Measurements from ENCODE around the gene NCBP2L.

NCBP2L gene

GRCh38 chrX:107777536-107777832 lies at the start of gene NCBP2L:
NCBP2L (plus strand) TSS chrX:107777733; CDS start chrX:107794221, 16,488 bp downstream.
- no peak for TF ChIP-seq CTCF (IDR thresholded peaks at IDR 0.05; ENCODE audit: borderline replicate concordance, extremely low read depth, low read length, poor library complexity, severe bottlenecking)
- no peak for TF ChIP-seq EZH2 (IDR thresholded peaks at IDR 0.05; ENCODE audit: borderline replicate concordance, low read depth, low read length, severe bottlenecking)
- no peaks in the 10 kb centered on the region for H3K4me1 ChIP-seq (ENCODE audit: insufficient read depth, low read length)
- H3K9ac ChIP-seq (ENCODE audit: low read depth, low read length): no peak within 1 kb of the TSS
- H2AFZ ChIP-seq (ENCODE audit: low read depth, low read length): no peak within 1 kb of the TSS
- ATAC-seq (ENCODE audit: insufficient read depth, low read depth) (no peak), DNase-seq (no peak)
- no peaks in the 10 kb centered on the region for H3K79me2 ChIP-seq (ENCODE audit: insufficient read depth, low read length)
- H3K36me3 ChIP-seq (ENCODE audit: insufficient read depth, low read length): no peaks in the 10 kb centered on the region
- H4K20me1 ChIP-seq (ENCODE audit: insufficient read depth, low read length): no peaks in the 10 kb centered on the region
- no peak within 1 kb of the TSS for H3K27ac ChIP-seq (ENCODE audit: low read length)
- no peak within 1 kb of the TSS for H3K4me2 ChIP-seq (ENCODE audit: insufficient read depth, low read length)
- H3K9me3 ChIP-seq (ENCODE audit: insufficient read depth, low read length, severe bottlenecking): no peaks in the 10 kb centered on the region
- no peak within 1 kb of the TSS for H3K4me3 ChIP-seq (ENCODE audit: low read depth in 1 of 2, low read length in 2 of 2)
- peaks cover 8% of the 10 kb centered on the region for H3K27me3 ChIP-seq (ENCODE audit: insufficient read depth, low read length, poor library complexity)

- H3K9ac ChIP-seq (ENCODE audit: low read depth, low read length): no peak overlapping the region
- H3K4me3 ChIP-seq (ENCODE audit: low read depth in 1 of 2, low read length in 2 of 2): no peak overlapping the region
- H3K9me3 ChIP-seq (ENCODE audit: insufficient read depth, low read length, severe bottlenecking): no peaks in the 10 kb centered on the region
- no peak for ATAC-seq (ENCODE audit: insufficient read depth, low read depth)
- no peak overlapping the region for H3K4me2 ChIP-seq (ENCODE audit: insufficient read depth, low read length)
- no peaks in the 10 kb centered on the region for H3K27me3 ChIP-seq (ENCODE audit: insufficient read depth, low read length, poor library complexity)
- no peak for DNase-seq
- TF ChIP-seq EZH2 (IDR thresholded peaks at IDR 0.05; ENCODE audit: borderline replicate concordance, low read depth, low read length, severe bottlenecking) (no peak), CTCF (IDR thresholded peaks at IDR 0.05; ENCODE audit: borderline replicate concordance, extremely low read depth, low read length, poor library complexity, severe bottlenecking) (no peak)
- H2AFZ ChIP-seq (ENCODE audit: low read depth, low read length): no peak overlapping the region
- H4K20me1 ChIP-seq (ENCODE audit: insufficient read depth, low read length): no peaks in the 10 kb centered on the region
- no peak overlapping the region for H3K27ac ChIP-seq (ENCODE audit: low read length)
- no peaks in the 10 kb centered on the region for H3K4me1 ChIP-seq (ENCODE audit: insufficient read depth, low read length)
- no peaks in the 10 kb centered on the region for H3K36me3 ChIP-seq (ENCODE audit: insufficient read depth, low read length)
- no peaks in the 10 kb centered on the region for H3K79me2 ChIP-seq (ENCODE audit: insufficient read depth, low read length)
These were observed 49.0 kb upstream of the NCBP2L start for GRCh38 chrX:107728371-107729099.

GRCh38 chrX:107729558-107730297 lies 47.8 kb upstream of the NCBP2L start:
- Histone ChIP-seq H3K27me3 (ENCODE audit: insufficient read depth, low read length, poor library complexity) (no peaks in the 10 kb centered on the region), H3K9me3 (ENCODE audit: insufficient read depth, low read length, severe bottlenecking) (no peaks in the 10 kb centered on the region), H3K4me1 (ENCODE audit: insufficient read depth, low read length) (no peaks in the 10 kb centered on the region), H3K4me3 (ENCODE audit: low read depth in 1 of 2, low read length in 2 of 2) (no peak overlapping the region), H4K20me1 (ENCODE audit: insufficient read depth, low read length) (no peaks in the 10 kb centered on the region), H3K4me2 (ENCODE audit: insufficient read depth, low read length) (no peak overlapping the region), H3K27ac (ENCODE audit: low read length) (no peak overlapping the region), H3K36me3 (ENCODE audit: insufficient read depth, low read length) (no peaks in the 10 kb centered on the region), H3K9ac (ENCODE audit: low read depth, low read length) (no peak overlapping the region), H2AFZ (ENCODE audit: low read depth, low read length) (no peak overlapping the region), H3K79me2 (ENCODE audit: insufficient read depth, low read length) (no peaks in the 10 kb centered on the region)
- no peak for TF ChIP-seq EZH2 (IDR thresholded peaks at IDR 0.05; ENCODE audit: borderline replicate concordance, low read depth, low read length, severe bottlenecking)
- no peak for TF ChIP-seq CTCF (IDR thresholded peaks at IDR 0.05; ENCODE audit: borderline replicate concordance, extremely low read depth, low read length, poor library complexity, severe bottlenecking)
- no peak for ATAC-seq (ENCODE audit: insufficient read depth, low read depth)
- DNase-seq: no peak
